Activated CD8-positive, alpha-beta T cell treated with anti-CD3 and anti-CD28 coated beads for 36 hours (primary cell): ENCODE data around the gene HSD11B1. TPM values are rescaled to one million over a fixed set of nuclear protein-coding genes. Genes with fewer than 3 reads are reported as not detected.
A peak's percentile ranks its signal among the peaks of the same experiment; 100 is the strongest.

Experiments
- ATAC-seq: fragments of 200-7000 bp; cut with Tn5 transposase; one replicate; pipeline ENCODE4 v1.10.0; 2021; ENCODE audit warnings: mild to moderate bottlenecking, moderate library complexity
- CTCF ChIA-PET: fragments of 350-600 bp; sonication (Branson Sonifier 250); formaldehyde crosslinking; loops from one replicate; lab custom pipeline; 2021; ENCODE audit warnings: antibody characterized with exemption; lab: Charles Lee
- POLR2A ChIA-PET: fragments of 350-600 bp; sonication (Branson Sonifier 250); formaldehyde crosslinking; loops from one replicate; lab custom pipeline; 2021; ENCODE audit warnings: antibody characterized with exemption; lab: Charles Lee
- DNase-seq: peaks from one replicate; pipeline ENCODE4 v3.0.0-alpha.2; 2020
- H3K27ac Mint-ChIP-seq: one replicate; pipeline ENCODE4 v1.8.0; 2021; ENCODE audit warnings: mild to moderate bottlenecking, mixed read lengths
- H3K27me3 Mint-ChIP-seq: one replicate; pipeline ENCODE4 v1.8.0; 2021; ENCODE audit warnings: mixed read lengths
- H3K36me3 Mint-ChIP-seq: one replicate; pipeline ENCODE4 v1.8.0; 2021; ENCODE audit warnings: low read depth, mixed read lengths
- H3K4me1 Mint-ChIP-seq: one replicate; pipeline ENCODE4 v1.8.0; 2021; ENCODE audit warnings: low read depth, mixed read lengths
- H3K4me3 Mint-ChIP-seq: one replicate; pipeline ENCODE4 v1.8.0; 2021; ENCODE audit warnings: mild to moderate bottlenecking, moderate library complexity, mixed read lengths
- H3K9me3 Mint-ChIP-seq: one replicate; pipeline ENCODE4 v1.8.0; 2021; ENCODE audit warnings: mixed read lengths
- CTCF ChIP-seq: fragments of 200-600 bp; IDR thresholded peaks from one replicate; pipeline ENCODE4 v1.8.0; 2022; ENCODE audit warnings: antibody characterized with exemption, mild to moderate bottlenecking
- intact Hi-C: fragments of 100-400 bp; cut with micrococcal nuclease; formaldehyde crosslinking; loops from one replicate; pipeline ENCODE4 v1.10.0; 2022
- total RNA-seq, 2 experiments: library from RNA; stranded (reverse); gene quantifications; one replicate each; pipeline ENCODE4 v1.2.3, GENCODE V29; 2021

HSD11B1 gene
- total RNA-seq, 2 experiments from 2014 or later: 0.47 to 0.59 TPM

- POLR2A ChIA-PET: interaction anchor here (1.0 to 5.5 kb wide), 2 partner anchors 9 to 27 kb away, joined by 4 to 45 read pairs; no protein-coding TSS in a partner anchor
- ATAC-seq: no peak
- H3K27ac Mint-ChIP-seq: peak overlapping the region; percentile 63
Observed at GRCh38 chr1:209777587-209777986, 72.9 kb downstream of the HSD11B1 start.

GRCh38 chr1:209778102-209778501, 73.5 kb downstream of the HSD11B1 start:
- DNase-seq (no peak), ATAC-seq (no peak)
- peaks cover 60% of the 10 kb centered on the region for H3K4me1 Mint-ChIP-seq
- no peaks in the 10 kb centered on the region for H3K9me3 Mint-ChIP-seq
- H3K27me3 Mint-ChIP-seq: no peaks in the 10 kb centered on the region
- H3K36me3 Mint-ChIP-seq: peaks cover 86% of the 10 kb centered on the region
- no peak for TF ChIP-seq CTCF
- ChIA-PET CTCF (interaction anchor here (1.0 kb wide), 1 partner anchor 8 kb away, joined by 3 read pairs; no protein-coding TSS in a partner anchor), POLR2A (interaction anchor here (0.8 to 5.5 kb wide), 3 partner anchors 9 to 31 kb away, joined by 4 to 45 read pairs (median 6); no protein-coding TSS in a partner anchor)
- intact Hi-C loops: no loop called here
- peak overlapping the region; percentile 63 for H3K27ac Mint-ChIP-seq
- H3K4me3 Mint-ChIP-seq: no peak overlapping the region

More at GRCh38 chr1:209777587-209777986, 72.9 kb downstream of the HSD11B1 start:
- no peak for TF ChIP-seq CTCF
- Mint-ChIP-seq H3K9me3 (no peaks in the 10 kb centered on the region), H3K4me3 (no peak overlapping the region), H3K4me1 (peaks cover 55% of the 10 kb centered on the region), H3K36me3 (peaks cover 84% of the 10 kb centered on the region), H3K27me3 (no peaks in the 10 kb centered on the region)
- no peak for DNase-seq
- CTCF ChIA-PET: interaction anchor here (1.0 kb wide), 1 partner anchor 8 kb away, joined by 3 read pairs; no protein-coding TSS in a partner anchor
- intact Hi-C loops: no loop called here

- no peak for DNase-seq
- POLR2A ChIA-PET: interaction anchor here (0.7 to 5.5 kb wide), 5 partner anchors 7 to 31 kb away, joined by 3 to 45 read pairs (median 10); no protein-coding TSS in a partner anchor
- intact Hi-C loops: no loop called here
- Mint-ChIP-seq H3K4me3 (no peak overlapping the region), H3K4me1 (peaks cover 64% of the 10 kb centered on the region), H3K27ac (peak overlapping the region; percentile 13), H3K9me3 (no peaks in the 10 kb centered on the region), H3K27me3 (no peaks in the 10 kb centered on the region), H3K36me3 (peaks cover 84% of the 10 kb centered on the region)
- CTCF ChIA-PET: no interaction called here
- no peak for TF ChIP-seq CTCF
- no peak for ATAC-seq
Observed at GRCh38 chr1:209780268-209780667, 75.6 kb downstream of the HSD11B1 start.

GRCh38 chr1:209783386-209783785, 78.7 kb downstream of the HSD11B1 start:
- no peak for ATAC-seq
- DNase-seq: no peak
- Mint-ChIP-seq H3K36me3 (peaks cover 57% of the 10 kb centered on the region), H3K27ac (peak overlapping the region; percentile 96), H3K4me3 (peak overlapping the region; percentile 96), H3K4me1 (peaks cover 48% of the 10 kb centered on the region), H3K9me3 (no peaks in the 10 kb centered on the region), H3K27me3 (no peaks in the 10 kb centered on the region)
- ChIA-PET CTCF (interaction anchor here (0.6 to 6.0 kb wide), 8 partner anchors 9 to 214 kb away, joined by 3 to 45 read pairs (median 6); no protein-coding TSS in a partner anchor), POLR2A (interaction anchor here (0.6 to 4.1 kb wide), 9 partner anchors 10 to 131 kb away, joined by 3 to 62 read pairs (median 4); partner anchors contain the start of gene LAMB3)
- intact Hi-C loops: no loop called here
- no peak for TF ChIP-seq CTCF

Other genes starting within 250 kb of the HSD11B1 start
- gene CAMK1G, start 121.1 kb upstream of the HSD11B1 start, total RNA-seq: not detected
- under 1 TPM; 0.60 to 0.70 TPM for gene LAMB3, start 52.4 kb upstream of the HSD11B1 start, total RNA-seq
- 1 to 10 TPM; 4.9 to 5.7 TPM for gene G0S2, start 29.4 kb upstream of the HSD11B1 start, total RNA-seq
- 100 to 1,000 TPM; 194 TPM for gene TRAF3IP3, start 51.2 kb downstream of the HSD11B1 start, total RNA-seq
- 1 to 10 TPM; 2.8 to 3.0 TPM for gene C1orf74, start 79.7 kb downstream of the HSD11B1 start, total RNA-seq
- gene IRF6, start 101.3 kb downstream of the HSD11B1 start, total RNA-seq: 1 to 10 TPM; 1.2 TPM
- gene UTP25, start 123.1 kb downstream of the HSD11B1 start, total RNA-seq: 1 to 10 TPM; 8.9 to 9.5 TPM
- gene SYT14, start 233.4 kb downstream of the HSD11B1 start, total RNA-seq: not detected